ENCODE data around the gene SLX4IP. TPM values are rescaled to one million over a fixed set of nuclear protein-coding genes. Genes with fewer than 3 reads are reported as not detected.
"Not testable (repeated sequence)": the region's sequence is repeated elsewhere in the genome, so short reads cannot be mapped to it uniquely, and the experiment has no call there.

Gene SLX4IP
- total and polyA plus RNA-seq, 8 donors, result 1.00 to 4.6 (median 2.6) TPM

- Histone ChIP-seq H3K27ac (peak overlapping the region in 4 of 5 donors; percentile 45 to 76 (median 64)), H3K4me1 (peaks cover 0 to 11% (median 3%) of the 10 kb centered on the region in 4 donors), H3K36me3 (peaks cover 0 to 4% (median 0%) of the 10 kb centered on the region in 4 donors), H3K9me3 (no peaks in the 10 kb centered on the region), H3K4me3 (no peak overlapping the region), H3K27me3 (no peaks in the 10 kb centered on the region)
- no peak for DNase-seq
- intact Hi-C loops (cut with DNase I; ENCODE audit: low total_unique reads), result no loop called here
- no peak for TF ChIP-seq CTCF (IDR thresholded peaks at IDR 0.05)
- TF ChIP-seq POLR2AphosphoS5 (IDR thresholded peaks at IDR 0.05), result no peak
- no peak for TF ChIP-seq EP300 (IDR thresholded peaks at IDR 0.05)
- no peak for TF ChIP-seq POLR2A (IDR thresholded peaks at IDR 0.05)
These were observed 174.7 kb downstream of the SLX4IP start for GRCh38 chr20:10609770-10610169.

GRCh38 chr20:10610251-10610650, 175.1 kb downstream of the SLX4IP start:
- TF ChIP-seq EP300 (IDR thresholded peaks at IDR 0.05) (no peak), POLR2A (IDR thresholded peaks at IDR 0.05) (no peak), POLR2AphosphoS5 (IDR thresholded peaks at IDR 0.05) (no peak), CTCF (IDR thresholded peaks at IDR 0.05) (no peak)
- no peak for DNase-seq
- Histone ChIP-seq H3K36me3 (peaks cover 0 to 5% (median 0%) of the 10 kb centered on the region in 4 donors), H3K27ac (peak overlapping the region in 2 of 5 donors; percentile 49 to 76), H3K4me1 (peaks cover 0 to 9% (median under 1%) of the 10 kb centered on the region in 4 donors), H3K4me3 (no peak overlapping the region), H3K27me3 (no peaks in the 10 kb centered on the region), H3K9me3 (no peaks in the 10 kb centered on the region)
- intact Hi-C loops (cut with DNase I; ENCODE audit: low total_unique reads), result no loop called here
- WGBS, 5 donors, result 67 to 84% (median 82%) methylated on average over 5 of the region's 5 CpGs

- 50 to 85% (median 68%) methylated on average over 1 of the region's 1 CpG for WGBS, 5 donors
- DNase-seq, result peak in 1 of 2 donors; percentile 56
- TF ChIP-seq EP300 (IDR thresholded peaks at IDR 0.05) (no peak), POLR2AphosphoS5 (IDR thresholded peaks at IDR 0.05) (no peak), POLR2A (IDR thresholded peaks at IDR 0.05) (no peak), CTCF (IDR thresholded peaks at IDR 0.05) (peak in 4 of 7 experiments; percentile 22 to 42 (median 30))
These were observed 176.3 kb downstream of the SLX4IP start for GRCh38 chr20:10611357-10611756.

GRCh38 chr20:10613426-10613825, 178.3 kb downstream of the SLX4IP start:
- H3K4me3 ChIP-seq; H3K9me3 ChIP-seq; DNase-seq; H3K27me3 ChIP-seq; H3K27ac ChIP-seq; H3K4me1 ChIP-seq; intact Hi-C loops (cut with DNase I; ENCODE audit: low total_unique reads); H3K36me3 ChIP-seq: not testable (repeated sequence)
- 87 to 98% (median 94%) methylated on average over 4 to 5 of the region's 5 CpGs for WGBS, 5 donors

More at GRCh38 chr20:10611357-10611756, 176.3 kb downstream of the SLX4IP start:
- intact Hi-C loops (cut with DNase I; ENCODE audit: low total_unique reads), result no loop called here
- no peak overlapping the region for H3K4me3 ChIP-seq
- H3K27me3 ChIP-seq, result no peaks in the 10 kb centered on the region
- no peaks in the 10 kb centered on the region for H3K9me3 ChIP-seq
- H3K27ac ChIP-seq, result no peak overlapping the region
- H3K4me1 ChIP-seq, result peaks cover 0 to 3% (median 0%) of the 10 kb centered on the region in 4 donors
- H3K36me3 ChIP-seq, result peaks cover 0 to 8% (median 0%) of the 10 kb centered on the region in 4 donors

- 94 to 99% (median 98%) methylated on average over 17 to 18 of the region's 18 CpGs for WGBS, 5 donors
- H3K4me3 ChIP-seq, result no peak overlapping the region
- peaks cover 0 to 8% (median 0%) of the 10 kb centered on the region in 4 donors for H3K36me3 ChIP-seq
- no peak for DNase-seq
- H3K9me3 ChIP-seq, result no peaks in the 10 kb centered on the region
- intact Hi-C loops (cut with DNase I; ENCODE audit: low total_unique reads), result no loop called here
- no peaks in the 10 kb centered on the region for H3K27me3 ChIP-seq
- H3K27ac ChIP-seq, result no peak overlapping the region
- TF ChIP-seq POLR2A (IDR thresholded peaks at IDR 0.05), result no peak
- TF ChIP-seq POLR2AphosphoS5 (IDR thresholded peaks at IDR 0.05), result no peak
- no peak for TF ChIP-seq EP300 (IDR thresholded peaks at IDR 0.05)
- TF ChIP-seq CTCF (IDR thresholded peaks at IDR 0.05), result no peak
- H3K4me1 ChIP-seq, result peaks cover 0 to 3% (median 0%) of the 10 kb centered on the region in 4 donors
These were observed 178.8 kb downstream of the SLX4IP start for GRCh38 chr20:10613911-10614310.
